Stimulated activated CD4-positive, alpha-beta T cell treated with anti-CD3 and anti-CD28 coated beads, Interleukin-2, amount 100 ng/mL, for 48 hours (primary cell): ENCODE measurements around the gene EXD3.

Experiments used
- DNase-seq, 2 donors: peaks; one replicate each; pipeline ENCODE4 v3.0.0-alpha.2; 2020

Gene EXD3

DNA sequence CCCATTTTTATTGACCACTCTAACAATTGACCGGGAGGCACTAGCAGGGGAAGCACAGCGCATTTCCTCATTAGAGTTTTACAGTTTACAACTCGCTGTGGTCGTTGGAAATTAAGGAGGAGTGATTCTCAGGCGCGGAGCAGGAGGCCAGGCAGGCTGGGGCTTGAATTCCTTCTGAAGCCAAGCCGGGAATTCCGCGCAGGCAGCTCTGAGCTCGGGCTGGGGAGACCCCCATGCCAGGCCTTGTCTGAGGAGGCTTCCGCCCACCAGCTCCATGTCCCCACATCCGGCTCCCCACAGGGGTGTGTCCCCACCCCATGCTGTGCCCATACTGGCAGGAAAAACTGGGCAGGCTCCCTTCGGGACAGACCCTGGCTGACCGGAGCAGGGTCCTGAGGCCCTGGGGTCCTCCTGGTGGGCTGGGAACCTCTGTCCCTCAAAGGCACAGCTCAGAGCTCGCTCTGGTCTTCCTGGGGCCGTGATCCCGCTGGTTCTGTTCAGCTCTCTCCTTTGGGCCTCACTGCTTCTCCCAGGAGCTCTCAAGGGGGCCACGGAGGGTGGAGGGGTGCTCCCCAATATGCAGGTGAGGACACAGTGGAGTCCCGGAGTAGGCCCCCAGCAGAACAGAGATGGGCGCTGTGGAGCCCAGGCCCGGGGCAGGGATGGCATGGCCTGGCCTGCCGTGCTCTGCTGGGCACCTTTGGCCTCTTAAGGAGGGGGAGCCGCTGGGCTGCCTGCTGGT is 119.6 kb downstream of the EXD3 start:
- no peak for DNase-seq

DNA sequence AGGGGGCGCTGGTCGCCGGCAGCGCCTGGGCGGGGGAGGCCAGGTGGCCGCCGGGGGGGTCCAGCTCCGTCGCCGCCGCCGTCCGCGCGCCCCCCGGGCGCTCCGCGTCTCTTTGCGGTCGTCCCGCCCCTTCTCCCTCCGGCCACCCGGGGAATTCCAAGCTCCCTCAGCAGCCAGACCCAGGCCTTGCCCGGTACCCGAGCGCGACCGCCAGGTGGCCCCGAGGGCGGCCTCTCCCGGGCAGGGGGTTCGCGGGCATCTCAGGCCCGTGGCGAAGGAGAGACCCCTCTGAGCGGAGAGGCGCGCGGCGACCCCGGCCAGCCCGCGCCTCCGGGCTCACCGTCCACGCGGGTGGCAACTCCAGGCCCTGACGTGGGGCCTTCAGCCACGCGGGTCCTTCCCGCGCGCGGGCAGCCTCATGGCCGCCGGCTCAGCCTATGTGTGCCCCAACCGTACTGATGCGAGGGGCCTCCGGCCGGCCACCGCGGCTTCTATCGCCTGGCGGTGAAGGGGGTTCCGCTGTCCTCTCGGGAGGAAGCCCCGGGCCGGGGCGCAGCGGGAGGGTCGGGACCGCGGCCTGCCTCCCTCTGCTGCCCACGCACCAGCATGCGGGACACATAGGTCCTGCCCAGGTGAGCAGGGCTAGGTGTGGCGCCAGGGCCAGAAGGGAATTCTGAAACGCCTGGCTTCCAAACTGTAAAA is 120.4 kb downstream of the EXD3 start:
- DNase-seq, result peak in 1 of 2 donors; percentile 37

DNA sequence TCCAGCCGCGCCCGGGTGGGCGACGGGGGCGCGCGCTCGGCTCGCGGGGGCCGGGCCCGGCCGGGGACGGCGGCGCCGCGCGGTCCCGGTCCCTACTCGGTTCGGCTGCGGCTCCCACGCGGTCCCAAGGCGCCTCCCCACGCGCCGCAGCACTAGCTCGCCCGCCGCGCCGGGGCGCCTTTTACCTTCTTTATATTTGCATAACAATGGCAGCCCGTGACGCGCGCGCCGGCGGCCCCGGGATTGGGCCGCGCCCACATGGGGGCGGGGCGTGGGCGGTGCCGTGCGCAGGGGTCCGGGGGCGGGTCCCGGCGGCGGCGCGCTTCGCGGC is 120.9 kb downstream of the EXD3 start, which contains the start of gene NRARP:
Gene NRARP, minus strand, starts transcription at position 154 of the 331 bp plus-strand sequence. CDS start 343 bp downstream, outside the sequence.
- DNase-seq, result peak; percentile 89 to 96

DNA sequence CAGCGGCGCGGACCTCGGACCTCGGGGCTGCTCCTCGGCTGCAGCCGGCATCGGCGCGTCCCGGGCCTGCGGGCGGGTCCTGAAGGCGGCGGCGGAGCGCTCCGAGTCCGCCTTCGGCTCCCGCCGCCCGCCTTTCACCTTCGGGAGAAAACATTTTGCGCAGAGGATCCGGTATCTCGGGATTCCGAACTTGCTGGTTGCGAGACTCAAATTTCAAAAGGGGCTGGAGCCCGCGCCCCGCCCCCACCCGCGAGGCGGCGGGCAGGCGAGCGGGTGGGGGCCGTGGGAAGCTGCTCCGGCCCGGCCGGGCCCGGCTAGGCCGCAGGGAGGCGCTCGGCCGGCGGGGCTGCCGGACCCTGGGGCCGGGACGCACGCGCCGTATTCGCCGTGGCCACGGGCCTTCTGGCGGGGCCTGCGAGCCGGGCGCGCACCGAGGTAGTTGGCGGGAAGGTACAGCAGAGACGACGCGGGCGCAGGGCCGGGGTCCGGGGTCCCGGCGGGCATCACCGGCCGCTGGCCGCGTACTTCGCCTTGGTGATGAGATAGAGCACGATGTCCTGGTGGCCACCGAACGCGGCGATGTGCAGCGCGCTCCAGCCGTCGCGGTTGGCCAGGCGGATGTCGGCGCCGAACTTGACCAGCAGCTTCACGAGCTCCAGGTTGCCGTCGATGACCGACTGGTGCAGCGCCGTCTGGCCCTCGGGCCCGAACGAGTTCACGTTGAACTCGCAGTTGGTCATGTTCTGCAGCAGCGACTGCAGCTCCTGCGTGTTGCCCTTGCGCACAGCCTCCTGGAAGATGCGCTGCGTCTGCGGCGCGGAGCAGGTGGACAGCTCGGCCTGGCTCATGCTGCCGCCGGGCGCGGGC is 121.6 kb downstream of the EXD3 start:
- DNase-seq, result no peak

- DNase-seq, result no peak
Measured at GRCh38 chr9:137300567-137301080, 122.3 kb downstream of the EXD3 start.

DNA sequence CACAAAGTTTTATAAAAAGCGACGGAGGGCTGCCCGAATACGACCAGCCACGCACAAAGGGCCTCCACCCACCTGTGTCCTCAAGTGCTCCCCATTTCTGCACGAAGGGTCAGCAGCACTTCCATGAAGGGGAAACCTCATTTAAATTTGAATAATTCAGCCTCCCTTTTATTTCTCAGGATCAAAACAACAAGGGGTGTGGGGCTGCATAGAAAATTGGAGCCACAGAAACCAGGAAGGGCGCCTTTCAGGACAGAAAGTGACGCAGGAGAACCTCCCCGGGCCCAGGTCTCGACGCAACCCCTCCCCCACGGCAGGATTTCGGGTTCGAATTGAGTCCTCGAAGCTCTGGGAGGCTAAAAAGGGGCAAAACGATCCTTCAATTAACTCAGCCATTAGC is 123.0 kb downstream of the EXD3 start:
- no peak for DNase-seq

- DNase-seq, result no peak
Measured at GRCh38 chr9:137299203-137299565, 123.8 kb downstream of the EXD3 start.

- DNase-seq, result no peak
Measured at GRCh38 chr9:137298401-137299202, 124.4 kb downstream of the EXD3 start.

DNA sequence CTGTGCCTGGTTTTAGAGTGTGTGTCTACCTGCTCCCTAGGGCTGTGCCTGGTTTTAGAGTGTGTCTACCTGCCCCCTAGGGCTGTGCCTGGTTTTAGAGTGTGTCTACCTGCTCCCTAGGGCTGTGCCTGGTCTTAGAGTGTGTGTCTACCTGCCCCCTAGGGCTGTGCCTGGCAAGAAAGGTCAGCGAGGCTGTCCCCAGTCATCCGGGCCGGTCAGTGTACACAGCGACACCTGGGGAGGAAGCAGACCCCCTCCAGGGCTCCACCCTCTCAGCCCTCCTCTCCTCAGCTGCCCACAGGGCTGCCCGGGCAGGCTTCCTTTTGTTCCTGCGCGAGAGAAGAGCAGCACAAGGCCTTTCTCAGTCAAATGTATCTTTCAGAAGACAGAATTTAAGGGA is 125.0 kb downstream of the EXD3 start:
- no peak for DNase-seq

DNA sequence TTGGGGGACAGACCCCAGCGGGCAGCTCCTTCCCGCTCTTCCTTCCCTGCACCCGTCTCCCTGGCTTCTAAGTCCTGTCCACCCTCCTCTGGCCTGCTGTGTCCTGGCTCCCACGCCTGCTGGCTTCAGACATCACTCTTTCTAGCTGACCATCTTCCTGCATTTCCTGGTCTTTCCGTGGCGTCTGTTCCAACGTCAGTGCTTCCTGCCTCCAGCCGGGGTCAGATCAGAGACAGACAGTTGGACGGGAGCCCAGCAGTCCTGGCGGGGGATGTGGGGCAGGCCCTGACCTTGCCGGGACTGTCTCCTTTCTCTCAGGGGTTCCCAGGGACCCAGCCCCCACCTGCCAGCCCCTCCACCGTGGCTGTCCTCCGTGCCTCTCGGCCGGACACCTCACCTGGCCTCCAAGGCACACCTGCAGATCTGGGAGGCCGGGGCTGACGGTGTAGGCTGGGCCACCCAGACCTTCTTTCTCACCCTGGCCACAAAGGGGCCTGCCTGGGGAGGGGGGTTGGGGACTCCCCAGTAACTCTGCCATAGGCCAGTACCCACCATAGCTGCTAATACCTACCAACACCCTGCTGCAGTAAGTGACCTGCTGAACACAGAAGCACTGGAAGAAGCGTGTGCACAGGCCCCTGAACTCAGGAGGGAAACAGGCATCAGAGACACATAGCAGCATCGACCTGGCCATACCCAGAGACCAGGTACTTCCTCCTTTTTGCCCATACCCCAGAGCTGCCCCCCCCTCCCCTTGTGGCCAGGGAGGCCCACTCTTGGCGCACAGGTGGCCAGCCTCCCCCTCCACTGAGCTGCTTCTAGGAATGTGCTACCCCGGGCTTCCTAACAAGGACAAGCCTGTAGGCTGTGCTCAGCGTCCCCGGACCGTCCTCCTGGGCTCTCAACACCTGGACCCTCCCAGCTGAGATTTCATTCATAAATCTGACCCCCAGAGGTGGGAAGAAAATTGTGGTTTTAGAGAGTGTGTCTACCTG is 126.0 kb downstream of the EXD3 start:
- no peak for DNase-seq

DNA sequence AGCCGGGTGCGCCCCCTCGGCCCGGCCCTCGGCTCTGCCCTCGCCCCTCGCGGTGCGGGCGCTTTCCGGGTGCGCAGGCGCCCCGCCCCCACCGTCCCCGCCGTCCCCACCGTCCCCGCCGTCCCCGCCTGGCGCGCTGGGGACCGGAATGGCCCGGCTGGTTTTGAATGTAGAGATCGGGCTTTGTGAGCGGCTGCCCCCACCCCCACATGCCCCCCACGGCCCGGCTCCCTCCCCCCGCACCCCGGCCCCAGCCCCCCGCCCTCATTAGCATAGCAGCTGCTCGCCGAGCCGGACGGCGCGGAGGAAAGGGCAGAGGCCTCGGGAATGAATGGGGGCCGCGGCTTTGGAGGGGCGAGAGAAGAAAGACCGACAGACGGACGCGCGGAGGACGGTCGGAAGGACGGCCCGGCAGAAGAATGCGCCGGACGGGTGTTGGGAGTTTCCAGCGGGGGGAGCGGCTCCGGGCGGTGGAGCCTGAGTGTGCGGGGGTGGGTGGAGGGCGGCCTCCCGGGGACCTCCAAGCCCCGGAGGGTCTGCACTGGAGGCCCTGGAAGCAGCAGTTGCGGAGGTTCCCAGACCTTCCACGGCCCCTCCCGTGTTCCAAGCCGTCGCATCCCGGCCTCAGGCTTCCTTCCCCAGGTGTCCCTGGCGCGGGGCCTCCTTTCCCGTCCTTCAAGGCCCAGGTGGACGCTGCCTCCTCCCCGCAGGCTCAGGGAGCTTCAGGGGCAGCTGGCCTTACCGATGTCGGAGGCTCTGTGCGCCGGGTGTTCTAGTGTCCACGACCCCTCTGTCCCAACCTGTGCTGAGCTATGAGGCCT is 126.9 kb downstream of the EXD3 start:
- no peak for DNase-seq

GRCh38 chr9:137295238-137295811 is 127.6 kb downstream of the EXD3 start:
- peak; percentile 50 to 63 for DNase-seq

- DNase-seq, result no peak
Measured at GRCh38 chr9:137294681-137295237, 128.2 kb downstream of the EXD3 start.

DNA sequence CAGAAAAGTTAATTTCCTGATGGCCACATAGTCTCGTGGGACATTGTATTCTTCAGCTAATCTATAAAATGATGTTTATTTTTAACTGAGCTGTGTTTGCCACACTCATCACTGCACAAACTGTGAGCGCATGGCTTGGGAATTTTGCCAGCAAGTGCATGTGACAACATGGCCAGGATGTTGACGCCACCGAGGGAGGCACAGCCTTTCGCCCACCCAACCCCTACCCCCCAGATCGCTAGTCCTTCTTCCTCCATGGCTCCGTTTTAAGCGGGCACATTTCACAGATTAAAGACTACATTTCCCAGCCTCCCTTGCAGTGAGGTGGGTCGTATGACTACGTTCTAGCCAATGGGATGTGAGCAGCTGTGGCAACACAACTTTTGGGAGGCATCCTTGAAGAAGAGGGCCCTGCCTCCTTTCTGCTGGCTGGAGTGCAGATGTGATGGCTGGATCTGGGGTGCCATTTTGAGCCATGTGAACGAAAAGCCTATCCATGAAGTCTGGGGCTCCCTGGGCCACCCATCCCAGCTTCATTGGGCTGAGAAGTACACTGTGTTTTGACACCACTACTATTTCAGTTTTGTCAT is 128.8 kb downstream of the EXD3 start:
- no peak for DNase-seq

GRCh38 chr9:137293482-137294090 is 129.4 kb downstream of the EXD3 start:
- DNase-seq, result no peak

- no peak for DNase-seq
Measured at GRCh38 chr9:137293094-137293481, 129.9 kb downstream of the EXD3 start.

DNA sequence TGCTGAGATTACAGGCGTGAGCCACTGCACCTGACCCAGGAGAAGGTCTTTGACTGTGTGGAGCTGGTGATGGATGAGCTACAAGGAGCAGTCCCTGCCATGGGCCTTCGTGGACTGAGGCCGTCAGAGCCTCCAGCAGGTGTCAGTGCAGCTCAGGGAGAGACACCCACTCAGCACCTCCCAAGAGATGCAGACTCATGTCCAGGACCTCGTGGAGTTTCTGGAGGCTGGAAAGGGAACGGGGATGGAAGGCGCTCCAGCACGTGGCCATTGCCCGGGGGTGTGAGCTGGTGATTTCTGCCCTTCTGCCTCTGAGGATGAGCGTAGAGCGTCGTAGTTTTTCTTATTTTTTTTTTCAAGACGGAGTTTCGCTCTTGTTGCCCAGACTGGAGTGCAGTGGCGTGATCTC is 136.0 kb downstream of the EXD3 start:
- no peak for DNase-seq

DNA sequence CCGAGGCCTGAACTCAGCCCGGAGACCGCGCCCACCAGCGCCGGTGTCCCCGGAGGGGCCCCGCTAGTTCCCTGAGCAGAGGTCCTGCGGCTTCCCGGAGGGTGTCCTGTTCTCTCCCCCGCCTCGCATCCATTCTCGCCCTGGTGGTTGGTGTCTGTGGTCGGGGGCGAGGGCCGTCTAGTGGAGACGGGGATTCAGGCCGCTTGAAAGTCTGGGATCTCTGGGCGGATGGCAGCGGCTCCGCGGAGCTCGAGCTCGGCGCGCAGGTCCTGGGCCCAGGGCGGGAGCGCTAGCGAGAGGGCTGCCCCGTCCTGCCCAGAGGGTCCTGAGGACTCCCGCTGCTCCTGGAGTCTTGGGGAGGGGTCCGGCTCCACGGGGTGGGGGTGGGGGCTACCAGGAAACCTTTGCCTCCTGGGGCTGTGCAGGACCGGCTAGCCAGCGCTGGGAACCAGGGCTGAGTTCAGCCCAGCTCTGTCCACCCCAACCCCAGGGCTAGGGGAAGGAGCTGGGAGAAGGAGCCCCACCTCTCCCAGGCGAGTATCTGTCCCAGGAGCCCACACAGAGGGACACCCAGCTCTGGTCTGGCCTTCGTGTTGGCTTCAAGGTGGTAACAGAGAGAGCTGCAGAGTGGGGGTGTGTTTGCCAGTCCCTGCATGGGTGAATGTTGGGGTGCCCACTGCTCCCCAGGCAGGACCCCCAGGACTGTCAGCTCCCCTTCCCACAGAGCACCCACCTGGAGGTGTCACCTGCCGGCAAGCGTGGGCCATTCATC is 141.4 kb downstream of the EXD3 start:
- DNase-seq, result no peak
